Tibial nerve (tissue), 4 donors: ENCODE results near the gene RBP3.

Experiments used
- EP300 ChIP-seq, 2 donors: sonication (generic); formaldehyde crosslinking; IDR thresholded peaks; one replicate each; pipeline ENCODE4 v1.6.1; 2017; ENCODE audit warnings: antibody characterized with exemption in 2 of 2, mild to moderate bottlenecking in 1 of 2
- POLR2A ChIP-seq, 2 donors: fragments of 450-650 bp; IDR thresholded peaks; one replicate each; pipeline ENCODE4 v1.6.1; 2017; ENCODE audit warnings: antibody characterized with exemption in 2 of 2, mild to moderate bottlenecking in 2 of 2, moderate library complexity in 2 of 2
- TF ChIP-seq, protein P1 (sequence below), 5 experiments: fragments of 200-600 bp in 3 of 5; fragments of 450-650 bp in 2 of 5; sonication (generic) in 3 of 5; IDR thresholded peaks; one replicate each; pipeline ENCODE4 v1.5.1; 2016 to 2019; ENCODE audit warnings: antibody characterized with exemption in 5 of 5, mild to moderate bottlenecking in 3 of 5, moderate library complexity in 2 of 5

DNA sequence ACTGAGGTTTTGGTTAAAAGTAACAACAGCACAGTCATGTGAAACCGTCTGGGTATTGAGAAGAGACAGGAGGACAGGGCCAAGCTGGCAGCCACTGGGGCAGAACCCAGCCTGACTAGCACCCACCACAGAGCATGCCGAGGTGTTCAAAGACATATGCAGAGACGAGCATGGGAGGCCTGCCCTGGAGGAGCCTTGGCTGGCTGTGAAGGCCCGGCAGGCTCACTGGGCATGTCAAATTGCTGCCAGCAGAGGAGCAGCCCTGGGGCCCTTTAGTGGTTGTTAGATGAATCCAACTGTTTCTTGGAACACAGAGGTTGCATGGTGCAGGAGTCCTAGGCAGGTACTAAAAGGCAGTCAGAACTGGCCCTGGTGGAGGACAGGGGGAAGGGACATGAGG is 30.9 kb upstream of the RBP3 start:
- no peak for TF ChIP-seq POLR2A (IDR thresholded peaks at IDR 0.05)
- TF ChIP-seq, protein P1, sequence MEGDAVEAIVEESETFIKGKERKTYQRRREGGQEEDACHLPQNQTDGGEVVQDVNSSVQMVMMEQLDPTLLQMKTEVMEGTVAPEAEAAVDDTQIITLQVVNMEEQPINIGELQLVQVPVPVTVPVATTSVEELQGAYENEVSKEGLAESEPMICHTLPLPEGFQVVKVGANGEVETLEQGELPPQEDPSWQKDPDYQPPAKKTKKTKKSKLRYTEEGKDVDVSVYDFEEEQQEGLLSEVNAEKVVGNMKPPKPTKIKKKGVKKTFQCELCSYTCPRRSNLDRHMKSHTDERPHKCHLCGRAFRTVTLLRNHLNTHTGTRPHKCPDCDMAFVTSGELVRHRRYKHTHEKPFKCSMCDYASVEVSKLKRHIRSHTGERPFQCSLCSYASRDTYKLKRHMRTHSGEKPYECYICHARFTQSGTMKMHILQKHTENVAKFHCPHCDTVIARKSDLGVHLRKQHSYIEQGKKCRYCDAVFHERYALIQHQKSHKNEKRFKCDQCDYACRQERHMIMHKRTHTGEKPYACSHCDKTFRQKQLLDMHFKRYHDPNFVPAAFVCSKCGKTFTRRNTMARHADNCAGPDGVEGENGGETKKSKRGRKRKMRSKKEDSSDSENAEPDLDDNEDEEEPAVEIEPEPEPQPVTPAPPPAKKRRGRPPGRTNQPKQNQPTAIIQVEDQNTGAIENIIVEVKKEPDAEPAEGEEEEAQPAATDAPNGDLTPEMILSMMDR (IDR thresholded peaks at IDR 0.05), result no peak
- no peak for TF ChIP-seq EP300 (IDR thresholded peaks at IDR 0.05)
